SK-N-MC (cell line): ENCODE measurements around the gene MAVS.
"Not testable (repeated sequence)": the region's sequence is repeated elsewhere in the genome, so short reads cannot be mapped to it uniquely, and the experiment has no call there.

Source experiments
- DNase-seq: peaks from one replicate; pipeline ENCODE4 v3.0.0-alpha.2; 2011; ENCODE audit warnings: low read depth, low spot score
- H3K27ac ChIP-seq: fragments of 200-600 bp; sonication (generic); 2 replicates; pipeline ENCODE4 v1.5.1; 2016; ENCODE audit warnings: mixed run types
- H3K36me3 ChIP-seq: fragments of 200-600 bp; sonication (generic); 2 replicates; pipeline ENCODE4 v1.6.1; 2017; ENCODE audit warnings: antibody characterized with exemption, low read length, mixed read lengths; ENCODE audit not compliant: insufficient read depth
- H3K4me3 ChIP-seq: fragments of 200-600 bp; sonication (generic); 2 replicates; pipeline ENCODE4 v1.5.1; 2016
- H3K9ac ChIP-seq: fragments of 200-600 bp; sonication (generic); 2 replicates; pipeline ENCODE4 v1.8.0; 2017; ENCODE audit warnings: mixed run types, mixed read lengths; ENCODE audit not compliant: insufficient read length
- H3K9me3 ChIP-seq: fragments of 200-600 bp; sonication (generic); 2 replicates; pipeline ENCODE4 v1.6.1; 2017; ENCODE audit warnings: low read depth, mild to moderate bottlenecking, antibody characterized with exemption, low read length, moderate library complexity, mixed read lengths
- EZH2 ChIP-seq: fragments of 200-600 bp; sonication (generic); IDR thresholded peaks from one replicate; pipeline ENCODE4 v1.6.1; 2017; ENCODE audit warnings: antibody characterized with exemption
- FOXP2 ChIP-seq: optimal IDR thresholded peaks from 2 replicates; pipeline ENCODE3; 2011; ENCODE audit warnings: mild to moderate bottlenecking, moderate library complexity; ENCODE audit not compliant: insufficient read depth; ENCODE audit errors: extremely low read length, control extremely low read depth
- POLR2AphosphoS5 ChIP-seq: IDR thresholded peaks from 2 replicates; pipeline ENCODE4 v1.6.1; 2012; ENCODE audit warnings: mild to moderate bottlenecking, low read depth, low read length, borderline replicate concordance

Gene MAVS

GRCh38 chr20:3890999-3891929, 44.6 kb downstream of the MAVS start:
- Histone ChIP-seq H3K4me3 (peak overlapping the region; percentile 88), H3K9ac (peak overlapping the region; percentile 83), H3K9me3 (no peaks in the 10 kb centered on the region), H3K36me3 (peaks cover 36% of the 10 kb centered on the region), H3K27ac (peak overlapping the region; percentile 68; the same call in 1 of the 2 replicates)
- DNase-seq, result no peak
- TF ChIP-seq POLR2AphosphoS5 (no peak), EZH2 (no peak), FOXP2 (no peak)

- no peak overlapping the region for H3K4me3 ChIP-seq
- no peaks in the 10 kb centered on the region for H3K9me3 ChIP-seq
- TF ChIP-seq EZH2, result no peak
- no peak for TF ChIP-seq FOXP2
- TF ChIP-seq POLR2AphosphoS5, result no peak
- no peak overlapping the region for H3K27ac ChIP-seq
- peaks cover 46% of the 10 kb centered on the region for H3K36me3 ChIP-seq
- H3K9ac ChIP-seq, result no peak overlapping the region
- DNase-seq, result no peak
These were observed 48.2 kb downstream of the MAVS start for GRCh38 chr20:3894796-3895195.

- peaks cover 37% of the 10 kb centered on the region for H3K36me3 ChIP-seq
- DNase-seq, result no peak
- no peak for TF ChIP-seq EZH2
- H3K9me3 ChIP-seq, result no peaks in the 10 kb centered on the region
- no peak overlapping the region; the same call in 1 of the 2 replicates for H3K27ac ChIP-seq
- H3K9ac ChIP-seq, result no peak overlapping the region
- no peak overlapping the region for H3K4me3 ChIP-seq
These were observed 49.7 kb downstream of the MAVS start for GRCh38 chr20:3896302-3896701.

GRCh38 chr20:3896853-3897583, 50.4 kb downstream of the MAVS start:
- peaks cover 30% of the 10 kb centered on the region for H3K36me3 ChIP-seq
- TF ChIP-seq EZH2 (no peak), FOXP2 (no peak), POLR2AphosphoS5 (no peak)
- H3K4me3 ChIP-seq, result no peak overlapping the region
- no peaks in the 10 kb centered on the region for H3K9me3 ChIP-seq
- no peak overlapping the region for H3K9ac ChIP-seq
- no peak for DNase-seq
- no peak overlapping the region for H3K27ac ChIP-seq

GRCh38 chr20:3898181-3898580, 51.5 kb downstream of the MAVS start:
- Histone ChIP-seq H3K36me3 (peaks cover 21% of the 10 kb centered on the region), H3K27ac (peak overlapping the region; percentile 67; the same call in 1 of the 2 replicates)
- H3K4me3 ChIP-seq, H3K9ac ChIP-seq, H3K9me3 ChIP-seq, DNase-seq: not testable (repeated sequence)

- DNase-seq, result no peak
- Histone ChIP-seq H3K27ac (peak overlapping the region; percentile 67), H3K9me3 (no peaks in the 10 kb centered on the region), H3K9ac (no peak overlapping the region), H3K4me3 (no peak overlapping the region), H3K36me3 (peaks cover 17% of the 10 kb centered on the region)
- no peak for TF ChIP-seq POLR2AphosphoS5
- TF ChIP-seq EZH2, result no peak
- no peak for TF ChIP-seq FOXP2
These were observed 52.0 kb downstream of the MAVS start for GRCh38 chr20:3898639-3899038.

GRCh38 chr20:3900187-3900604, 53.6 kb downstream of the MAVS start:
- no peak overlapping the region for H3K4me3 ChIP-seq
- DNase-seq, result no peak
- H3K36me3 ChIP-seq, result peaks cover 17% of the 10 kb centered on the region; the same call in 1 of the 2 replicates
- TF ChIP-seq EZH2, result no peak
- TF ChIP-seq FOXP2, result no peak
- no peak for TF ChIP-seq POLR2AphosphoS5
- peak overlapping the region; percentile 57 for H3K27ac ChIP-seq
- H3K9me3 ChIP-seq, result no peaks in the 10 kb centered on the region
- H3K9ac ChIP-seq, result no peak overlapping the region

GRCh38 chr20:3901028-3901705, 54.5 kb downstream of the MAVS start:
- Histone ChIP-seq H3K9ac (peak overlapping the region; percentile 28), H3K36me3 (peaks cover 15% of the 10 kb centered on the region; the same call in 1 of the 2 replicates), H3K4me3 (peak overlapping the region; percentile 37), H3K9me3 (no peaks in the 10 kb centered on the region), H3K27ac (peak overlapping the region; percentile 78)
- TF ChIP-seq FOXP2 (no peak), POLR2AphosphoS5 (no peak), EZH2 (no peak)
- DNase-seq, result no peak
